Panc1 (cell line): Measurements from ENCODE around the gene CTSD. TPM values are rescaled to one million over a fixed set of nuclear protein-coding genes. Genes with fewer than 3 reads are reported as not detected.
"Not testable (repeated sequence)": the region's sequence is repeated elsewhere in the genome, so short reads cannot be mapped to it uniquely, and the experiment has no call there.

Source experiments
- ATAC-seq: fragments of 200-7000 bp; cut with Tn5 transposase; 2 replicates; pipeline ENCODE4 v1.9.1; 2020; ENCODE audit warnings: mild to moderate bottlenecking, moderate library complexity
- BruUV-seq: library from RNA; stranded (reverse); fragments of 400-500 nt; replicated peaks from 2 replicates; lab custom pipeline; 2021; lab: Mats Ljungman, UMichigan
- CTCF ChIA-PET: fragments of 300-600 bp; sonication (Branson Sonifier 250); formaldehyde crosslinking; loops from one replicate; lab custom pipeline; 2022; ENCODE audit warnings: antibody characterized with exemption; lab: Charles Lee
- POLR2A ChIA-PET: fragments of 300-600 bp; sonication (Branson Sonifier 250); formaldehyde crosslinking; loops from one replicate; lab custom pipeline; 2022; ENCODE audit warnings: antibody characterized with exemption; lab: Charles Lee
- DNase-seq: peaks from one replicate; pipeline ENCODE4 v3.0.0-alpha.2; 2010; ENCODE audit warnings: low read depth, low spot score
- H3K27ac ChIP-seq: 2 replicates; pipeline ENCODE4 v1.5.1; 2011; ENCODE audit warnings: mild to moderate bottlenecking, low read length, inconsistent platforms
- H3K27me3 ChIP-seq: fragments of 200-500 bp; sonication (Bioruptor generic); 2 replicates; pipeline ENCODE4 v1.6.0; 2014; ENCODE audit warnings: low read length, inconsistent platforms; ENCODE audit not compliant: control insufficient read depth, insufficient read depth
- H3K36me3 ChIP-seq: fragments of 200-500 bp; sonication (Bioruptor generic); 2 replicates; pipeline ENCODE4 v1.5.1; 2014; ENCODE audit warnings: inconsistent platforms, mild to moderate bottlenecking, low read length, moderate library complexity; ENCODE audit not compliant: control insufficient read depth, insufficient read depth
- H3K4me1 ChIP-seq: 2 replicates; pipeline ENCODE4 v1.5.1; 2011; ENCODE audit warnings: inconsistent platforms, mild to moderate bottlenecking, low read length, moderate library complexity; ENCODE audit not compliant: control insufficient read depth, insufficient read depth
- H3K4me3 ChIP-seq, 2 experiments: 2 replicates each; pipeline ENCODE4 v1.5.1; 2011 to 2012; ENCODE audit warnings: low read depth in 2 of 2, low read length in 2 of 2, mild to moderate bottlenecking in 2 of 2, inconsistent platforms in 1 of 2, moderate library complexity in 1 of 2
- H3K9me3 ChIP-seq: fragments of 200-500 bp; sonication (Bioruptor generic); 2 replicates; pipeline ENCODE4 v1.5.1; 2014; ENCODE audit warnings: low read depth, mild to moderate bottlenecking, inconsistent platforms, low read length, moderate library complexity; ENCODE audit not compliant: control insufficient read depth, insufficient read depth
- POLR2AphosphoS5 ChIP-seq: IDR thresholded peaks from 2 replicates; pipeline ENCODE4 v1.6.1; 2012; ENCODE audit warnings: mild to moderate bottlenecking, low read depth, low read length, moderate library complexity
- SIN3A ChIP-seq: IDR thresholded peaks from 2 replicates; pipeline ENCODE4 v1.6.1; 2012; ENCODE audit warnings: low read depth, mild to moderate bottlenecking, low read length, moderate library complexity, borderline replicate concordance; ENCODE audit not compliant: insufficient read depth
- TCF7L2 ChIP-seq: IDR thresholded peaks from 2 replicates; pipeline ENCODE4 v1.6.1; 2011; ENCODE audit warnings: mild to moderate bottlenecking, low read depth, low read length, inconsistent platforms
- in situ Hi-C: cut with HindIII; loops from 2 replicates; pipeline ENCODE4 v1.10.0; 2016; ENCODE audit warnings: low sequenced_read_pairs, low pct_unique_long_range_greater_than_20kb
- intact Hi-C: fragments of 100-400 bp; cut with micrococcal nuclease; formaldehyde crosslinking; loops from one replicate; pipeline ENCODE4 v1.10.0; 2022; ENCODE audit not compliant: unreplicated experiment
- total RNA-seq: library from RNA; stranded (reverse); gene quantifications from one replicate; pipeline ENCODE4 v1.2.1, GENCODE V29; 2021; ENCODE audit not compliant: unreplicated experiment
- TF ChIP-seq, protein P1 (sequence below), 2 experiments: IDR thresholded peaks; 2 replicates each; pipeline ENCODE4 v1.6.1; 2011 to 2012; ENCODE audit warnings: low read depth in 2 of 2, control low read depth in 1 of 2, low read length in 1 of 2, mild to moderate bottlenecking in 1 of 2, moderate library complexity in 1 of 2; ENCODE audit not compliant: insufficient read depth in 1 of 2
- TF ChIP-seq, protein P2 (sequence below): fragments of 450-650 bp; IDR thresholded peaks from 2 replicates; pipeline ENCODE4 v1.5.1; 2017; ENCODE audit warnings: mild to moderate bottlenecking

CTSD gene
- total RNA-seq, 1 experiment from 2014 or later: 1,813 TPM

DNA sequence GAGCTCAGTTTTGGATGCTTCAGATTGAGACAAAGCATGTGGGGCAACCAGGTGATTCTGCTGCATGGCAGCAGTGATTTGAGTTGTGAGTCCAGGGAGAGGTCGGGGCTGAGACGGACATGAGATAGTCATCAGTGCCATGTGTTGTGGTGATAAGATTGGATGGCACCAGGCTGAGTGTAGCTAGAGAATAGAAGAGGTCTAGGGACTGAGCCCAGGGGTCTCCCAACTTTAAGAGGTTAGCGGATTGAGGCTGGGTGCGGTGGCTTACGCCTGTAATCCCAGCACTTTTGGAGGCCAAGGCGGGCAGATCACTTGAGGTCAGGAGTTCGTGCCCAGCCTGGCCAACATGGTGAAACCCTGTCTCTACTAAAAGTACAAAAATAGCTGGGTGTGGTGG is 6.3 kb upstream of the CTSD start:
- BruUV-seq: no TSS peak
- ATAC-seq: no peak
- DNase-seq: no peak
- H3K4me3 ChIP-seq: no peak overlapping the region
- peak overlapping the region; percentile 73 for H3K27ac ChIP-seq
- TF ChIP-seq POLR2AphosphoS5 (no peak), SIN3A (no peak), TCF7L2 (no peak)
- TF ChIP-seq, protein P1, sequence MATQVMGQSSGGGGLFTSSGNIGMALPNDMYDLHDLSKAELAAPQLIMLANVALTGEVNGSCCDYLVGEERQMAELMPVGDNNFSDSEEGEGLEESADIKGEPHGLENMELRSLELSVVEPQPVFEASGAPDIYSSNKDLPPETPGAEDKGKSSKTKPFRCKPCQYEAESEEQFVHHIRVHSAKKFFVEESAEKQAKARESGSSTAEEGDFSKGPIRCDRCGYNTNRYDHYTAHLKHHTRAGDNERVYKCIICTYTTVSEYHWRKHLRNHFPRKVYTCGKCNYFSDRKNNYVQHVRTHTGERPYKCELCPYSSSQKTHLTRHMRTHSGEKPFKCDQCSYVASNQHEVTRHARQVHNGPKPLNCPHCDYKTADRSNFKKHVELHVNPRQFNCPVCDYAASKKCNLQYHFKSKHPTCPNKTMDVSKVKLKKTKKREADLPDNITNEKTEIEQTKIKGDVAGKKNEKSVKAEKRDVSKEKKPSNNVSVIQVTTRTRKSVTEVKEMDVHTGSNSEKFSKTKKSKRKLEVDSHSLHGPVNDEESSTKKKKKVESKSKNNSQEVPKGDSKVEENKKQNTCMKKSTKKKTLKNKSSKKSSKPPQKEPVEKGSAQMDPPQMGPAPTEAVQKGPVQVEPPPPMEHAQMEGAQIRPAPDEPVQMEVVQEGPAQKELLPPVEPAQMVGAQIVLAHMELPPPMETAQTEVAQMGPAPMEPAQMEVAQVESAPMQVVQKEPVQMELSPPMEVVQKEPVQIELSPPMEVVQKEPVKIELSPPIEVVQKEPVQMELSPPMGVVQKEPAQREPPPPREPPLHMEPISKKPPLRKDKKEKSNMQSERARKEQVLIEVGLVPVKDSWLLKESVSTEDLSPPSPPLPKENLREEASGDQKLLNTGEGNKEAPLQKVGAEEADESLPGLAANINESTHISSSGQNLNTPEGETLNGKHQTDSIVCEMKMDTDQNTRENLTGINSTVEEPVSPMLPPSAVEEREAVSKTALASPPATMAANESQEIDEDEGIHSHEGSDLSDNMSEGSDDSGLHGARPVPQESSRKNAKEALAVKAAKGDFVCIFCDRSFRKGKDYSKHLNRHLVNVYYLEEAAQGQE (IDR thresholded peaks at IDR 0.05; ENCODE audit: insufficient read depth in 1 of 2, low read depth in 2 of 2, low read length in 1 of 2): no peak
- TF ChIP-seq, protein P2, sequence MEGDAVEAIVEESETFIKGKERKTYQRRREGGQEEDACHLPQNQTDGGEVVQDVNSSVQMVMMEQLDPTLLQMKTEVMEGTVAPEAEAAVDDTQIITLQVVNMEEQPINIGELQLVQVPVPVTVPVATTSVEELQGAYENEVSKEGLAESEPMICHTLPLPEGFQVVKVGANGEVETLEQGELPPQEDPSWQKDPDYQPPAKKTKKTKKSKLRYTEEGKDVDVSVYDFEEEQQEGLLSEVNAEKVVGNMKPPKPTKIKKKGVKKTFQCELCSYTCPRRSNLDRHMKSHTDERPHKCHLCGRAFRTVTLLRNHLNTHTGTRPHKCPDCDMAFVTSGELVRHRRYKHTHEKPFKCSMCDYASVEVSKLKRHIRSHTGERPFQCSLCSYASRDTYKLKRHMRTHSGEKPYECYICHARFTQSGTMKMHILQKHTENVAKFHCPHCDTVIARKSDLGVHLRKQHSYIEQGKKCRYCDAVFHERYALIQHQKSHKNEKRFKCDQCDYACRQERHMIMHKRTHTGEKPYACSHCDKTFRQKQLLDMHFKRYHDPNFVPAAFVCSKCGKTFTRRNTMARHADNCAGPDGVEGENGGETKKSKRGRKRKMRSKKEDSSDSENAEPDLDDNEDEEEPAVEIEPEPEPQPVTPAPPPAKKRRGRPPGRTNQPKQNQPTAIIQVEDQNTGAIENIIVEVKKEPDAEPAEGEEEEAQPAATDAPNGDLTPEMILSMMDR: no peak
- no peaks in the 10 kb centered on the region for H3K36me3 ChIP-seq
- ChIA-PET POLR2A (interaction anchor here (0.5 to 0.6 kb wide), 2 partner anchors 99 to 959 kb away, joined by 5 read pairs; no protein-coding TSS in a partner anchor), CTCF (no interaction called here)
- peaks cover 49% of the 10 kb centered on the region for H3K4me1 ChIP-seq
- in situ Hi-C loops (no loop called here), intact Hi-C loops (no loop called here)
- H3K9me3 ChIP-seq: no peaks in the 10 kb centered on the region; the same call in 1 of the 2 replicates
- H3K27me3 ChIP-seq: no peaks in the 10 kb centered on the region

DNA sequence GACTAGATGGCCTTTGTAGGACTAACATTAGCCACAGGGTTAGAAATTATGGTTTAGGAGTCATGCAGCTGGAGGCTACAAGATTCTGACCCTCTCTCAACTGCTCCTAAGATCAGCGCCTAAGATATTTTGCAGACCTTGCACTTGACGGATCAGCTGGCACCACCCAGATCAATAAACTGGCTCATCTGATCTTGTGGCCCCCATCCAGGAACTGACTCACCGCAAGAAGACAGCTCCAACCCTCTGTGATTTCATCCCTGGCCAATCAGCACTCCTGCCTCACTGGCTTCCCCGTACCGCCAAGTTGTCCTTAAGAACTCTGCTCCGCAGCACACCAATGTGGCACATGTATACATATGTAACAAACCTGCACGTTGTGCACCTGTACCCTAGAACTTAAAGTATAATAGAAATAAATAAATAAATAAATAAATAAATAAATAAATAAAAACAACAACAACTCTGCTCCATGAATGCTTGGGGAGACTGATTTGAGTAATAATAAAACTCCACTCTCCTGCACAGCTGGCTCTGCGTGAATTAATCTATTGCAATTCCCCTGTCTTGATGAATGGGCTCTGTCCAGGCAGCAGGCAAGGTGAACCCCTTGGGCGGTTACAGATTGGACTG is 5.7 kb upstream of the CTSD start:
- in situ Hi-C loops, H3K9me3 ChIP-seq, ATAC-seq, intact Hi-C loops, H3K4me3 ChIP-seq, H3K36me3 ChIP-seq, BruUV-seq, DNase-seq, H3K27me3 ChIP-seq: not testable (repeated sequence)
- H3K27ac ChIP-seq: peak overlapping the region; percentile 60
- peaks cover 52% of the 10 kb centered on the region for H3K4me1 ChIP-seq
- CTCF ChIA-PET: interaction anchor here (0.7 kb wide), 1 partner anchor 8 kb away, joined by 7 read pairs; no protein-coding TSS in a partner anchor
- POLR2A ChIA-PET: interaction anchor here (0.5 kb wide), 1 partner anchor 100 kb away, joined by 5 read pairs; no protein-coding TSS in a partner anchor

DNA sequence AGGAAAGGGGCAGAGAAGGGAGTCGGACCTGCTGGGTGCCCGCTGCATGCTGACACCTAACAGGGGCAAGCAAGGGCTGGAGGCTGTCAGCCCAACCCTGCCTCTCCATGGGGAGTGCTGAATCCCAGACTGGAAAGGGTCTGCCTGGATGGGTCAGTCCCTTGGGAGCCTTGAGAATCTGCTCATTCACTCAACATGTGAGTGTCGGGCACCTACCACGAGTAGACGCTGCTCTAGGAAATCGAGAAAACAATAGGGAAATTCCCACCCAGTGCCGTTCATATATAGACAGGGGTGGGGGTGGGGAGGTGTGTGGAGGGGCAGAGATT is 4.4 kb upstream of the CTSD start:
- Histone ChIP-seq H3K4me3 (no peak overlapping the region), H3K4me1 (peaks cover 46% of the 10 kb centered on the region), H3K27me3 (no peaks in the 10 kb centered on the region), H3K27ac (peak overlapping the region; percentile 51; the same call in 1 of the 2 replicates), H3K36me3 (no peaks in the 10 kb centered on the region), H3K9me3 (no peaks in the 10 kb centered on the region)
- TF ChIP-seq, protein P1 (IDR thresholded peaks at IDR 0.05; ENCODE audit: insufficient read depth in 1 of 2, low read depth in 2 of 2, low read length in 1 of 2): no peak
- no peak for TF ChIP-seq SIN3A
- TF ChIP-seq, protein P2: no peak
- no peak for TF ChIP-seq TCF7L2
- no peak for TF ChIP-seq POLR2AphosphoS5
- no TSS peak for BruUV-seq
- DNase-seq (no peak), ATAC-seq (no peak)
- ChIA-PET CTCF (no interaction called here), POLR2A (no interaction called here)
- in situ Hi-C loops: no loop called here
- intact Hi-C loops: no loop called here
